ENCODE data around the gene CORO2B.

CORO2B gene

GRCh38 chr15:68658151-68658550 is 79.4 kb downstream of the CORO2B start:
- no peaks in the 10 kb centered on the region for H3K4me1 ChIP-seq (ENCODE audit: insufficient read depth, low read length)
- no peaks in the 10 kb centered on the region for H3K27me3 ChIP-seq (ENCODE audit: insufficient read depth, low read length, poor library complexity)
- no peak overlapping the region for H3K4me2 ChIP-seq (ENCODE audit: insufficient read depth, low read length)
- H4K20me1 ChIP-seq (ENCODE audit: insufficient read depth, low read length), result no peaks in the 10 kb centered on the region
- no peak overlapping the region for H3K9ac ChIP-seq (ENCODE audit: low read depth, low read length)
- DNase-seq (no peak), ATAC-seq (ENCODE audit: insufficient read depth, low read depth) (no peak)
- H2AFZ ChIP-seq (ENCODE audit: low read depth, low read length), result no peak overlapping the region
- H3K4me3 ChIP-seq (ENCODE audit: low read depth in 1 of 2, low read length in 2 of 2), result no peak overlapping the region
- H3K36me3 ChIP-seq (ENCODE audit: insufficient read depth, low read length), result no peaks in the 10 kb centered on the region
- TF ChIP-seq EZH2 (IDR thresholded peaks at IDR 0.05; ENCODE audit: borderline replicate concordance, low read depth, low read length, severe bottlenecking), result no peak
- TF ChIP-seq, protein P1, sequence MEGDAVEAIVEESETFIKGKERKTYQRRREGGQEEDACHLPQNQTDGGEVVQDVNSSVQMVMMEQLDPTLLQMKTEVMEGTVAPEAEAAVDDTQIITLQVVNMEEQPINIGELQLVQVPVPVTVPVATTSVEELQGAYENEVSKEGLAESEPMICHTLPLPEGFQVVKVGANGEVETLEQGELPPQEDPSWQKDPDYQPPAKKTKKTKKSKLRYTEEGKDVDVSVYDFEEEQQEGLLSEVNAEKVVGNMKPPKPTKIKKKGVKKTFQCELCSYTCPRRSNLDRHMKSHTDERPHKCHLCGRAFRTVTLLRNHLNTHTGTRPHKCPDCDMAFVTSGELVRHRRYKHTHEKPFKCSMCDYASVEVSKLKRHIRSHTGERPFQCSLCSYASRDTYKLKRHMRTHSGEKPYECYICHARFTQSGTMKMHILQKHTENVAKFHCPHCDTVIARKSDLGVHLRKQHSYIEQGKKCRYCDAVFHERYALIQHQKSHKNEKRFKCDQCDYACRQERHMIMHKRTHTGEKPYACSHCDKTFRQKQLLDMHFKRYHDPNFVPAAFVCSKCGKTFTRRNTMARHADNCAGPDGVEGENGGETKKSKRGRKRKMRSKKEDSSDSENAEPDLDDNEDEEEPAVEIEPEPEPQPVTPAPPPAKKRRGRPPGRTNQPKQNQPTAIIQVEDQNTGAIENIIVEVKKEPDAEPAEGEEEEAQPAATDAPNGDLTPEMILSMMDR (IDR thresholded peaks at IDR 0.05; ENCODE audit: borderline replicate concordance, extremely low read depth, low read length, poor library complexity, severe bottlenecking), result no peak
- H3K27ac ChIP-seq (ENCODE audit: low read length), result no peak overlapping the region
- H3K9me3 ChIP-seq (ENCODE audit: insufficient read depth, low read length, severe bottlenecking), result no peaks in the 10 kb centered on the region
- no peaks in the 10 kb centered on the region for H3K79me2 ChIP-seq (ENCODE audit: insufficient read depth, low read length)

GRCh38 chr15:68658641-68659358 is 80.0 kb downstream of the CORO2B start:
- DNase-seq, result no peak
- H3K79me2 ChIP-seq (ENCODE audit: insufficient read depth, low read length), result no peaks in the 10 kb centered on the region
- no peak for ATAC-seq (ENCODE audit: insufficient read depth, low read depth)
- H3K4me2 ChIP-seq (ENCODE audit: insufficient read depth, low read length), result no peak overlapping the region
- TF ChIP-seq EZH2 (IDR thresholded peaks at IDR 0.05; ENCODE audit: borderline replicate concordance, low read depth, low read length, severe bottlenecking), result no peak
- TF ChIP-seq, protein P1 (IDR thresholded peaks at IDR 0.05; ENCODE audit: borderline replicate concordance, extremely low read depth, low read length, poor library complexity, severe bottlenecking), result no peak
- H3K27ac ChIP-seq (ENCODE audit: low read length), result no peak overlapping the region
- H3K4me1 ChIP-seq (ENCODE audit: insufficient read depth, low read length), result no peaks in the 10 kb centered on the region
- no peak overlapping the region for H2AFZ ChIP-seq (ENCODE audit: low read depth, low read length)
- no peak overlapping the region for H3K9ac ChIP-seq (ENCODE audit: low read depth, low read length)
- no peaks in the 10 kb centered on the region for H3K27me3 ChIP-seq (ENCODE audit: insufficient read depth, low read length, poor library complexity)
- H3K4me3 ChIP-seq (ENCODE audit: low read depth in 1 of 2, low read length in 2 of 2), result no peak overlapping the region
- H3K9me3 ChIP-seq (ENCODE audit: insufficient read depth, low read length, severe bottlenecking), result no peaks in the 10 kb centered on the region
- H4K20me1 ChIP-seq (ENCODE audit: insufficient read depth, low read length), result no peaks in the 10 kb centered on the region
- no peaks in the 10 kb centered on the region for H3K36me3 ChIP-seq (ENCODE audit: insufficient read depth, low read length)

- no peak overlapping the region for H2AFZ ChIP-seq (ENCODE audit: low read depth, low read length)
- H3K4me1 ChIP-seq (ENCODE audit: insufficient read depth, low read length), result no peaks in the 10 kb centered on the region
- no peaks in the 10 kb centered on the region for H3K79me2 ChIP-seq (ENCODE audit: insufficient read depth, low read length)
- no peaks in the 10 kb centered on the region for H3K27me3 ChIP-seq (ENCODE audit: insufficient read depth, low read length, poor library complexity)
- no peak for ATAC-seq (ENCODE audit: insufficient read depth, low read depth)
- no peaks in the 10 kb centered on the region for H3K9me3 ChIP-seq (ENCODE audit: insufficient read depth, low read length, severe bottlenecking)
- H4K20me1 ChIP-seq (ENCODE audit: insufficient read depth, low read length), result no peaks in the 10 kb centered on the region
- H3K4me2 ChIP-seq (ENCODE audit: insufficient read depth, low read length), result no peak overlapping the region
- no peak overlapping the region for H3K27ac ChIP-seq (ENCODE audit: low read length)
- TF ChIP-seq EZH2 (IDR thresholded peaks at IDR 0.05; ENCODE audit: borderline replicate concordance, low read depth, low read length, severe bottlenecking), result no peak
- TF ChIP-seq, protein P1 (IDR thresholded peaks at IDR 0.05; ENCODE audit: borderline replicate concordance, extremely low read depth, low read length, poor library complexity, severe bottlenecking), result no peak
- H3K36me3 ChIP-seq (ENCODE audit: insufficient read depth, low read length), result no peaks in the 10 kb centered on the region
- H3K9ac ChIP-seq (ENCODE audit: low read depth, low read length), result no peak overlapping the region
- no peak for DNase-seq
- H3K4me3 ChIP-seq (ENCODE audit: low read depth in 1 of 2, low read length in 2 of 2), result no peak overlapping the region
Measured at GRCh38 chr15:68663526-68663925, 84.7 kb downstream of the CORO2B start.

Measured in DND-41 (cell line).